Sigmoid colon (tissue), 7 donors: Measurements from ENCODE around the gene MACC1. TPM values are rescaled to one million over a fixed set of nuclear protein-coding genes. Genes with fewer than 3 reads are reported as not detected.

ENCODE experiments used
- DNase-seq: peaks from one replicate; pipeline ENCODE4 v3.0.0-alpha.2; 2019
- H3K27ac ChIP-seq, 4 donors: fragments of 200-600 bp; sonication (generic); one replicate each; pipeline ENCODE4 v1.5.1; 2016 to 2019; ENCODE audit warnings: mild to moderate bottlenecking in 1 of 4
- H3K27me3 ChIP-seq, 3 donors: fragments of 200-600 bp; sonication (generic); one replicate each; pipeline ENCODE4 v1.5.1; 2019; ENCODE audit warnings: mild to moderate bottlenecking in 1 of 3
- H3K36me3 ChIP-seq, 4 donors: fragments of 200-600 bp; sonication (generic); one replicate each; pipeline ENCODE4 v1.5.1; 2016 to 2019
- H3K4me1 ChIP-seq, 4 donors: fragments of 200-600 bp; sonication (generic); one replicate each; pipeline ENCODE4 v1.5.1; 2017 to 2019
- H3K4me3 ChIP-seq, 4 donors: fragments of 200-600 bp; sonication (generic); one replicate each; pipeline ENCODE4 v1.5.1; 2017 to 2019; ENCODE audit warnings: mild to moderate bottlenecking in 2 of 4, moderate library complexity in 1 of 4
- H3K9me3 ChIP-seq, 4 donors: fragments of 200-600 bp in 3 of 4; sonication (generic) in 3 of 4; one replicate each; pipeline versions ENCODE4 v1.5.1 to v1.6.1; 2013 to 2019
- EP300 ChIP-seq, 4 donors: sonication (generic); formaldehyde crosslinking; IDR thresholded peaks; one replicate each; pipeline ENCODE4 v1.6.1; 2017; ENCODE audit warnings: antibody characterized with exemption in 4 of 4
- POLR2A ChIP-seq, 2 donors: fragments of 450-650 bp; IDR thresholded peaks; one replicate each; pipeline ENCODE4 v1.6.1; 2016; ENCODE audit warnings: antibody characterized with exemption in 2 of 2, mild to moderate bottlenecking in 2 of 2, moderate library complexity in 2 of 2
- POLR2AphosphoS5 ChIP-seq, 4 donors: sonication (generic); formaldehyde crosslinking; IDR thresholded peaks; one replicate each; pipeline ENCODE4 v1.6.1; 2017; ENCODE audit warnings: antibody characterized with exemption in 4 of 4
- WGBS, 2 donors: extraction: QIAGEN DNeasy Blood & Tissue Kit; methylation state at CpG; one replicate each; pipeline ENCODE4 v1.1.7; 2013; 5-methylcytosine and 5-hydroxymethylcytosine counted together
- intact Hi-C: fragments of 100-400 bp; cut with DNase I; formaldehyde crosslinking; loops from one replicate; pipeline ENCODE4 v1.15.1; 2023
- polyA plus RNA-seq, 3 donors: library from polyadenylated mRNA; stranded (reverse); fragments of 200-250 nt; gene quantifications; one replicate each; pipeline ENCODE4 v1.2.3, GENCODE V29; 2013
- total RNA-seq, 4 donors: library from RNA; depleted of rRNA; stranded (reverse); fragments of >200 nt; gene quantifications; one replicate each; pipeline ENCODE4 v1.1.0, GENCODE V29; 2016
- TF ChIP-seq, protein P1 (sequence below), 4 experiments: fragments of 450-650 bp in 3 of 4; fragments of 200-600 bp in 1 of 4; IDR thresholded peaks; one replicate each; pipeline ENCODE4 v1.5.1; 2016 to 2019; ENCODE audit warnings: antibody characterized with exemption in 4 of 4, mild to moderate bottlenecking in 3 of 4, moderate library complexity in 2 of 4
- donor health status: healthy with polysubstance abuse.
- donor health status: Bipolar disorder and iron deficiency.
- donor health status: healthy.

MACC1 gene
- total and polyA plus RNA-seq, 7 donors, result under 0.01 to 2.1 (median 0.60) TPM; not detected in 2

DNA sequence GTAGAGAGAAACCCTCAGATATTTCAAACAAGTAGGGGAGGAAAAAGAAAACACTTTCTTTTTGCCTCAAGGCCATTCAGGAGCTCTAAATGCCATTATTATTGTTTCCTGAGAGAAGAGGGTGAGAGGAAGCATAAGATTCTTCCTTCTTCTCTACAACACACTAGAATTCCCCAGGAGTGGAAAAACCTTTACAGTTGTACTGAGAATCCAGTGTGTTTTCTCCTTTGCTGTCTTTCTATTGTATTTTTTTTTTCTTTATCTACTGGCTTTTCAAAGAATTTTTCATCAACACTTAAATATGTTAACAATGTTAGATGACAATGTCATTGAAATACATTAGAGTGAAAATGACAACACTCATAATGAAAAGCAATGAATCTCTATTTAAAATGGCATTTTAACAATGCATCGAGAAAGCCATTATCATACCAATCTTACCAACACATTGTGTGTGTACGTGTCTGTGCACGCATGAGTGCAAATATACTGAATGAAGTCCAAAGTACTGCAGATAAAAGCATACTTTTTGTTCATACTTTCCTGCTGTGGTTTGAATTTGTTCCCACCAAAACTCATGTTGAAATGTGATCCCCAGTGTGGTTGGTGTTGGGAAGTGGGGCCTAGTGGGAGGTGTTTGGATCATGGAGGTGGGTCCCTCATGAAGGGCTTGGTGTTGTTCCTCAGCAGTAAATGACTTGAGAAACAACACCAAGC, 24.2 kb upstream of the MACC1 start:
- Histone ChIP-seq H3K4me1 (no peaks in the 10 kb centered on the region), H3K27ac (no peak overlapping the region), H3K36me3 (no peaks in the 10 kb centered on the region), H3K27me3 (no peaks in the 10 kb centered on the region), H3K4me3 (no peak overlapping the region), H3K9me3 (no peaks in the 10 kb centered on the region)
- intact Hi-C loops, result no loop called here
- TF ChIP-seq, protein P1, sequence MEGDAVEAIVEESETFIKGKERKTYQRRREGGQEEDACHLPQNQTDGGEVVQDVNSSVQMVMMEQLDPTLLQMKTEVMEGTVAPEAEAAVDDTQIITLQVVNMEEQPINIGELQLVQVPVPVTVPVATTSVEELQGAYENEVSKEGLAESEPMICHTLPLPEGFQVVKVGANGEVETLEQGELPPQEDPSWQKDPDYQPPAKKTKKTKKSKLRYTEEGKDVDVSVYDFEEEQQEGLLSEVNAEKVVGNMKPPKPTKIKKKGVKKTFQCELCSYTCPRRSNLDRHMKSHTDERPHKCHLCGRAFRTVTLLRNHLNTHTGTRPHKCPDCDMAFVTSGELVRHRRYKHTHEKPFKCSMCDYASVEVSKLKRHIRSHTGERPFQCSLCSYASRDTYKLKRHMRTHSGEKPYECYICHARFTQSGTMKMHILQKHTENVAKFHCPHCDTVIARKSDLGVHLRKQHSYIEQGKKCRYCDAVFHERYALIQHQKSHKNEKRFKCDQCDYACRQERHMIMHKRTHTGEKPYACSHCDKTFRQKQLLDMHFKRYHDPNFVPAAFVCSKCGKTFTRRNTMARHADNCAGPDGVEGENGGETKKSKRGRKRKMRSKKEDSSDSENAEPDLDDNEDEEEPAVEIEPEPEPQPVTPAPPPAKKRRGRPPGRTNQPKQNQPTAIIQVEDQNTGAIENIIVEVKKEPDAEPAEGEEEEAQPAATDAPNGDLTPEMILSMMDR (IDR thresholded peaks at IDR 0.05), result no peak
- no peak for TF ChIP-seq EP300 (IDR thresholded peaks at IDR 0.05)
- TF ChIP-seq POLR2AphosphoS5 (IDR thresholded peaks at IDR 0.05), result no peak
- no peak for TF ChIP-seq POLR2A (IDR thresholded peaks at IDR 0.05)
- no peak for DNase-seq
- 26 to 71% methylated on average over 3 of the region's 3 CpGs for WGBS, 2 donors

DNA sequence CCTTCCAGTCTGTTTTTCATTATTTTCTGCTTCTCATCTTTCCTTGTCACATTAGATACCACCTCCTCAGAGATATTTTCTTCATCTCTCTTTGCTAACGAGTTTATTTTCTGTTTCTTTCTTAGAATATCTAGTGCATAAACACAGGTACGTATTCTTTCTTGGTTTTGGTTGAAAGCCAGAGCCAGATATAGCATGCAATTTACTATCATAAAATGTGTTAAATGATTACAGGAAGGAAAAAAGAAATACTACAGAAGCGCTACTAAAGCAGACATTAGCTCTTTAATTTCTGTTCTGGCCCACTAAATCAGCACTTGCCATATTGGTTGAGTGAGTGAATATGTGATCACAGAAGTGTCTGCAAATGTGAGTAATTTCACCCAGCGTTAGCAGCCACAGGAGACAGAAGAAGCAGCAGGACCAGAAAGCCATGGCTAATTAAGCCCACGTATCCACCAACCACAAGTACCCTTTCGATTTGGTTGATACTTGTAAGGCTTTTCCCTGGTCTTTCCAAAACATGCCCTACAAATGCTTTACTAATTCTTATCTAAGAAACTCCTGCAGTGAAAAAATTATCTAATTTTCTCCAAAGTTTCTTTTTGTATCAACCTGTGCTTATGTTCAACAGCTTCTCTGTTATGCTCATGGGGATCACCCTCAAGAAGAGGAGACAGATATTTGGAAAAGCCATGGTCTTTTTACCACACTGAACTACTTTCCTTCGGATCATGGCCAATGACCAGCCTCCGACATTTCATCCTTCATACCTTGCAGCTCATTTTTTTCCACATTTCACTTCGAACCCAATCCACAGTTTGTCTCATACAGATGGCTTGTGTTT, 23.1 kb upstream of the MACC1 start:
- no peaks in the 10 kb centered on the region for H3K4me1 ChIP-seq
- 49 to 71% methylated on average over 9 of the region's 9 CpGs for WGBS, 2 donors
- H3K4me3 ChIP-seq, result no peak overlapping the region
- H3K36me3 ChIP-seq, result no peaks in the 10 kb centered on the region
- TF ChIP-seq, protein P1 (IDR thresholded peaks at IDR 0.05), result no peak
- TF ChIP-seq POLR2A (IDR thresholded peaks at IDR 0.05) (no peak), POLR2AphosphoS5 (IDR thresholded peaks at IDR 0.05) (no peak), EP300 (IDR thresholded peaks at IDR 0.05) (no peak)
- H3K9me3 ChIP-seq, result no peaks in the 10 kb centered on the region
- no peaks in the 10 kb centered on the region for H3K27me3 ChIP-seq
- intact Hi-C loops, result no loop called here
- H3K27ac ChIP-seq, result no peak overlapping the region
- DNase-seq, result no peak

DNA sequence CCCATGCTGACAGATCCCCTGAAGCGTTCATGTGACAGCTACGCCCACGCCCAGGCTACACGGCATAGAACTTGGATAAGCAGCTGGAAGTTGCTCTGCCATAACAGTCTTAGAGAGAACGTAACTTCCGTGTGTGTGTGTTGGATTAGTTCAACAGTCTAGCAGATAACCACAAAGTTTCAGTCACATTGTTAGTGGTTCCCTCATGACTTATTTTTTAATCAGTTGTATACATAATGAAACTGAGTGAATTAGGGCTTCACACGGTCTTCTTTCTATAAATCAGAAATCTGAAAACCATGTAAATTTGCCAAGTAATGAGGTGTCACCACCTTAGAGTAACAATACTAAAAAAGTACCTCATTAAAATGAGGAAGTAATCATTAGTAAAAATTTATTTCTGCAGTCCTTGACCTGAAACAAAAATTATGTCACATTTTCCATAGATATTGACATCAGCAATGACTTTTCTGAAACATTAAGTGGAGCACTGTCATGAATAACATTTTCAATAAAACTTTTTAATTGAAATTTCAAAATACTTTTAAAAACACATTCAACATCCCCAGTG, 21.7 kb upstream of the MACC1 start:
- 61 to 72% methylated on average over 7 of the region's 7 CpGs for WGBS, 2 donors
- Histone ChIP-seq H3K4me3 (no peak overlapping the region), H3K36me3 (no peaks in the 10 kb centered on the region), H3K27me3 (no peaks in the 10 kb centered on the region), H3K9me3 (no peaks in the 10 kb centered on the region), H3K4me1 (no peaks in the 10 kb centered on the region), H3K27ac (no peak overlapping the region)
- intact Hi-C loops, result no loop called here
- no peak for DNase-seq
- TF ChIP-seq EP300 (IDR thresholded peaks at IDR 0.05) (no peak), POLR2A (IDR thresholded peaks at IDR 0.05) (no peak), POLR2AphosphoS5 (IDR thresholded peaks at IDR 0.05) (no peak)
- TF ChIP-seq, protein P1 (IDR thresholded peaks at IDR 0.05), result no peak

DNA sequence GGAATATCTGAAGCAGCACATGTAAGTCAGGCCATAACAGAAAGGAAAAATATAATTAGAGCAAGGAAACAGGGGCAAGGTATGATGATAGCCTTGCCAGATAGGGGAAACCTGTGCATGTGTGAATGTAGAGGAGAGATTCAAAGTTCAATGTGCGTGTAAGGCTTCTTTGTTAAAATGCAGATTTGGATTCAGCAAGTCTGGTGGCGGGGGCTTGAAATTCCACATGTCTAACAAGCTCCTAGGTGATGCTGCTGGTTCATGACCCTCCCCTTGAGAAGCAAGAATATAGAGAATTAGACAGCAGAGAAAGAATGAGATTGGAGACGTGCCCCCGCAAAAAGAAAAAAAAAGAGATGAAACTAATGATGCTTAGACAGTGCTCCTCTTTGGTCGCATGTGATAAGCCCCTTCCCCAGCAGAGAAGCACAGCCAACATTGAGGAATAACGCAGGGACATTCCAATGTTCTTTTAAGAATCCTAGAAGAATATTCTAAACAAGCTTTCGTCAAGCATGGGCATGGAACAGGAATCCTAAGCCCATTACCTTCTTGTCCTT, 21.1 kb upstream of the MACC1 start:
- intact Hi-C loops, result no loop called here
- Histone ChIP-seq H3K27ac (no peak overlapping the region), H3K9me3 (no peaks in the 10 kb centered on the region), H3K36me3 (no peaks in the 10 kb centered on the region), H3K27me3 (no peaks in the 10 kb centered on the region), H3K4me1 (no peaks in the 10 kb centered on the region), H3K4me3 (no peak overlapping the region)
- WGBS, 2 donors, result 88 to 93% methylated on average over 7 of the region's 7 CpGs
- DNase-seq, result no peak
- TF ChIP-seq POLR2A (IDR thresholded peaks at IDR 0.05), result no peak
- TF ChIP-seq, protein P1 (IDR thresholded peaks at IDR 0.05), result no peak
- TF ChIP-seq EP300 (IDR thresholded peaks at IDR 0.05), result no peak
- TF ChIP-seq POLR2AphosphoS5 (IDR thresholded peaks at IDR 0.05), result no peak
